BE2C (cell line): ENCODE data around the gene COL10A1.

Experiments
- DNase-seq: peaks from one replicate; pipeline ENCODE4 v3.0.0-alpha.2; 2020
- H3K27me3 ChIP-seq: fragments of 250-450 bp; sonication (Bioruptor Pico); 2 replicates; pipeline ENCODE4 v1.5.1; 2020; ENCODE audit warnings: mild to moderate bottlenecking
- H3K36me3 ChIP-seq: fragments of 250-450 bp; sonication (Bioruptor Pico); 2 replicates; pipeline ENCODE4 v1.5.1; 2020; ENCODE audit warnings: mild to moderate bottlenecking
- H3K4me1 ChIP-seq: fragments of 250-450 bp; sonication (Bioruptor Pico); 2 replicates; pipeline ENCODE4 v1.5.1; 2020
- H3K4me3 ChIP-seq: 2 replicates; pipeline ENCODE4 v1.5.1; 2011; ENCODE audit warnings: low read depth, low read length
- H3K9me3 ChIP-seq: fragments of 250-450 bp; sonication (Bioruptor Pico); 2 replicates; pipeline ENCODE4 v1.5.1; 2020
- TF ChIP-seq, protein P1 (sequence below): IDR thresholded peaks from 2 replicates; pipeline ENCODE4 v1.5.1; 2012; ENCODE audit warnings: mild to moderate bottlenecking, low read depth, low read length

Gene COL10A1

DNA sequence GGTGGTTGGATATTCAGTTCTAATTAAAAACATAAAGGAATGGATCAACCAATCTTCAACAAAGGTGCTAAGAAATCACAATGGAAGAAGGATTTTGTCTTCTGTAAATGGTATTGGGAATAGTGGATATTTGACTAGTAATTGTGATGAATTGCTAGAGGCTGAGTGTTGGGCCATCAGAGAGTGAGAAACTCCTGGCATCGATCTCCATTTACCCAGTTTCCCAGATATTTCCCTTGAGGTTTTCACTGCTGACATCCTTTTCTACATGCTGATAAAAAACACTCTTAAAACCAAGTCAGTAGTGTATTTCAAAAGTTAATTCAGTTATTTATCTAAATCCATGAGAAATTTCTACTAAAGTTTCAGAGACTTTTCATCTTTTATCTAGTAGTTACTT, 40.4 kb upstream of the COL10A1 start:
- Histone ChIP-seq H3K9me3 (no peaks in the 10 kb centered on the region), H3K4me3 (no peak overlapping the region), H3K36me3 (no peaks in the 10 kb centered on the region), H3K4me1 (peaks cover 6% of the 10 kb centered on the region), H3K27me3 (no peaks in the 10 kb centered on the region)
- TF ChIP-seq, protein P1, sequence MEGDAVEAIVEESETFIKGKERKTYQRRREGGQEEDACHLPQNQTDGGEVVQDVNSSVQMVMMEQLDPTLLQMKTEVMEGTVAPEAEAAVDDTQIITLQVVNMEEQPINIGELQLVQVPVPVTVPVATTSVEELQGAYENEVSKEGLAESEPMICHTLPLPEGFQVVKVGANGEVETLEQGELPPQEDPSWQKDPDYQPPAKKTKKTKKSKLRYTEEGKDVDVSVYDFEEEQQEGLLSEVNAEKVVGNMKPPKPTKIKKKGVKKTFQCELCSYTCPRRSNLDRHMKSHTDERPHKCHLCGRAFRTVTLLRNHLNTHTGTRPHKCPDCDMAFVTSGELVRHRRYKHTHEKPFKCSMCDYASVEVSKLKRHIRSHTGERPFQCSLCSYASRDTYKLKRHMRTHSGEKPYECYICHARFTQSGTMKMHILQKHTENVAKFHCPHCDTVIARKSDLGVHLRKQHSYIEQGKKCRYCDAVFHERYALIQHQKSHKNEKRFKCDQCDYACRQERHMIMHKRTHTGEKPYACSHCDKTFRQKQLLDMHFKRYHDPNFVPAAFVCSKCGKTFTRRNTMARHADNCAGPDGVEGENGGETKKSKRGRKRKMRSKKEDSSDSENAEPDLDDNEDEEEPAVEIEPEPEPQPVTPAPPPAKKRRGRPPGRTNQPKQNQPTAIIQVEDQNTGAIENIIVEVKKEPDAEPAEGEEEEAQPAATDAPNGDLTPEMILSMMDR = no peak
- no peak for DNase-seq

DNA sequence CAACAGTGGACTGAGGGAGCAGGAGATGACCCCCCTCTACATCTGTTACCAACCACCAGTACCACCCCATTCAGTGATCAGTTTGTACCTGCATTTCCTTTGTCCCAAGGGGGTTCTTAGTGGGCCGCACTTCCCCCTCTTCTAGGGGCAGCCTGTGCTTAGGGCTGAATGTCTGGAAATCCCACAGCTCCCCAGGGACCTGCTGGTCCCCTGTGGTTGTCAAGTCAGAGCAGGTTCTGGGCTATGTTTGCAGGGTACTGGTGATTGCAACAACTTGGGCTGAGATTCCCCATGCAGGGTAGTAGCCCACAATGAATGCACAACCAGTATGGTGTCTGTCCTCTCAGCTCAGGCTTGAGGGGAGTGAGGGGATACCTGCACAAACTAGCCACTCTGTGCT, 39.7 kb upstream of the COL10A1 start:
- peak; percentile 52 for DNase-seq
- no peaks in the 10 kb centered on the region for H3K36me3 ChIP-seq
- TF ChIP-seq, protein P1 = no peak
- no peaks in the 10 kb centered on the region for H3K9me3 ChIP-seq
- peaks cover 6% of the 10 kb centered on the region for H3K4me1 ChIP-seq
- H3K27me3 ChIP-seq = no peaks in the 10 kb centered on the region
- no peak overlapping the region for H3K4me3 ChIP-seq

DNA sequence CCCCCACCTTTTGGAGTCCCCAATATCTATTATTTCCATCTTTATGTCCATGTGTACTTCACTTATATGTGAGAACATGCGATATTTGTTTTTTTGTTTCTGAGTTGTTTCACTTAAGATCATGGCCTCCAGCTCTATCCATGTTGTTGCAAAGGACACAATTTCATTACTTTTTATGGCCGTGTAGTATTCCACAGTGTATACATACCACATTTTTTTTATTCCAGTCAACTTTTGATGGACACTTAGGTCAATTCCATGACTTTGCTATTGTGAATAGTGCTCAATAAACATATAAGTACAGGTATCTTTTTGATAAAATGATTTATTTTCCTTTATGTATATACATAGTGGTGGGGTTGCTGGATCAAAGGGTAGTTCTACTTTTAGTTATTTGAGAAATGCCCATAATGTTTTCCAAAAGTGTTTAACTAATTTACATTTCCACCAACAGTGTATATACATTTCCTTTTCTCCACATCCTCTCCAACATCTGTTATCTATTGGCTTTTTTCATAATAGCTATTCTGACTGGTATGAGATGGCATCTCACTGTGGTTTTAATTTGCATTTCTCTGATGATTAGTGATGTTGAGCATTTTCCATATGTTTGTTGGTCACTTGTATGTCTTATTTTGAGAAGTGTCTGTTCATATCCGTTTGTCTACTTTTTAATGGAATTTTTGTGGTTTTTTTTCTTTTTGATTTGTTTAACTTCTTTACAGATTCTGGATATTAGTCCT, 34.0 kb upstream of the COL10A1 start:
- H3K27me3 ChIP-seq = no peaks in the 10 kb centered on the region
- H3K4me3 ChIP-seq = no peak overlapping the region
- H3K36me3 ChIP-seq = no peaks in the 10 kb centered on the region
- DNase-seq = no peak
- TF ChIP-seq, protein P1 = no peak
- H3K4me1 ChIP-seq = no peaks in the 10 kb centered on the region
- H3K9me3 ChIP-seq = no peaks in the 10 kb centered on the region

DNA sequence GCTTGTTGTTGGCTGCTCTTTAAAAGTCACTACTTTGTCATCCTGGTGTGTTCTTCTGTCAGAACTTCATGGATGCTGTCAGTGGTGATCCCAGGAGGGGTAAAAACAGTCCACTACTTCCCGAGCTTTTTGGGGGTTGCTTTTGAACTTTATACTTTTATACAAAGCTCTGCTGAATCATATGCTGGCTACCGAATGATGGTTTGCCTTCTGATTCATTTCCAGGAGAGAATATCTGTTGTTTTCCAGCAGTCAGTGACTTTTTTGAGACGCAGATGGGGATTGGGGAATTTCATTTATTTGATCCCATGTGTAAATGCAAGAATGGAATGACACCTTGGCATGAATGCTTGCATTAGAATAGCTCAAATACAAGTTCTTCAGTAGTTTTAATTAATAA, 32.7 kb upstream of the COL10A1 start:
- TF ChIP-seq, protein P1 = no peak
- no peaks in the 10 kb centered on the region for H3K27me3 ChIP-seq
- DNase-seq = no peak

DNA sequence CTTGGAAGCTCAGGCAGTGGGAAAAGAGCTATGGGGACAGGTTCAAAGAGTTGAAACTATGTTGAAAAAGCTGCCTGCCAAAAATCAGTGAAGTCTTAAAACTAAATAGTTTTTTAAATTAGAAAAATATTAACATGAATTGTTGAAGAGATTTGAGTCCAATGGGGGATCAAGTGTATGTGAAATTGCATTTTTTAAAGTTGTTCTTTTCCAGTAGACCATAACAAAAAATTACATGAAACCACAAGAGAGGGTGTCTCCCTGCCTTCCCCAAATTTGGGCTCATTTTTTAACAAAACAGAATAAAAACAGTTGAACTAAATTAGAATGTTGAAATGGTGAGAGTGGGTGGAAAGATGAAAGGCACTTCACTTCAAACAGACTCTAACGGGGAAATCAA, 31.5 kb upstream of the COL10A1 start:
- H3K9me3 ChIP-seq = no peaks in the 10 kb centered on the region
- no peak for DNase-seq
- no peaks in the 10 kb centered on the region for H3K27me3 ChIP-seq
- H3K36me3 ChIP-seq = no peaks in the 10 kb centered on the region
- TF ChIP-seq, protein P1 = no peak
- no peak overlapping the region for H3K4me3 ChIP-seq
- H3K4me1 ChIP-seq = peaks cover 3% of the 10 kb centered on the region; the same call in 1 of the 2 replicates

More for the DNA sequence above, 32.7 kb upstream of the COL10A1 start:
- Histone ChIP-seq H3K4me1 (no peaks in the 10 kb centered on the region; the same call in 1 of the 2 replicates), H3K36me3 (no peaks in the 10 kb centered on the region), H3K9me3 (no peaks in the 10 kb centered on the region), H3K4me3 (no peak overlapping the region)
